ENCODE measurements around the gene SERTAD1. TPM values are rescaled to one million over a fixed set of nuclear protein-coding genes. Genes with fewer than 3 reads are reported as not detected.
A peak's percentile ranks its signal among the peaks of the same experiment; 100 is the strongest.

Gene SERTAD1
- total and polyA plus RNA-seq, 2 donors (not counting 1 experiment from before 2014, with no cell fraction given): 11.9 to 59.4 TPM

DNA sequence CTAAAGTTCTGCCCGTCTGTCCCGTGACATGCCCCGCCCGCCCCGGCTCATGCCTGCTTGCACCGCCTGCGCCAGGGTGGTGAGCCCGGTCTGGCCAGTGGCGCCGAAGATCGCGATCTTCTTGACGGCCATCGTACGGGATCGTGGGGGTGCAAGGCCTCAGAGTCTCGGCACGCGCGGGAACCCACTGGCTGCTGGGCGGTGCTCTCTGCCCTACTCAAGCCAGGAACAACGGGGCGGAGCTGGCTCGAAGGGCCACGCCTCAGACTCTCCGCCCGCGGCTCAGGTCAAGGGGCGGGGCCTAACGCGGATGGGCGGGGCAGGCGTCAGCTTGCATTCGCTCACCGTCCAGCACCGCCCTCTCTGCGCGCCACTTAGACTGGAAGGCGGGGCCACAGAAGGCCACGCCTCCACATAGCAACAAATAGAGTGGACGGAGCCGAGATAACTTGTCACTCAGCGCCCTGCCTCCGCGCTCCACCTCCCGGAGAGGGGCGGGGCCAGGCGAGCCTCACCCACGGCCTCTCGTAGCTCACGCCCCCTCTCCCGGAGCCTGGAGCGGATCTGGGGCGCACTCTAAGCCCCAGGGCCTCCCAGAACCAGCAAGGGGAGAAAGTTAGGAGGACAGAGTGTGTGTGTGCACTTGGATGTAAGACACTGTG lies 39.9 kb upstream of the SERTAD1 start, which contains the start of gene BLVRB:
Gene BLVRB, minus strand, starts transcription at position 189 of the 662 bp plus-strand sequence. Its CDS starts 57 bp downstream, at position 132.
- H3K4me3 Mint-ChIP-seq: peak within 1 kb of the TSS; percentile 87
- peaks cover 12% of the 10 kb centered on the region for H3K27me3 Mint-ChIP-seq
- intact Hi-C loops (cut with micrococcal nuclease): loop anchor here (1.0 to 5.0 kb wide), 10 partner anchors 21 to 797 kb away; partner anchors contain the start of genes AKT2, C19orf47, HNRNPUL1 and PLD3
- ChIA-PET CTCF (interaction anchor here (0.6 to 6.7 kb wide), 9 partner anchors 16 to 326 kb away, joined by 3 to 86 read pairs (median 4); partner anchors contain the start of gene SERTAD1), POLR2A (interaction anchor here (0.5 to 2.2 kb wide), 6 partner anchors 22 to 179 kb away, joined by 3 to 12 read pairs (median 4); partner anchors contain the start of genes SERTAD1 and SERTAD3)
- no peaks in the 10 kb centered on the region for H3K9me3 Mint-ChIP-seq (ENCODE audit: insufficient read depth)
- Histone ChIP-seq H3K4me3 (ENCODE audit: control extremely low read depth in 1 of 5, extremely low read depth in 1 of 5, insufficient read depth in 1 of 5, low read depth in 2 of 5, low read length in 4 of 5) (peak within 1 kb of the TSS; percentile 1 to 70 (median 62)), H3K27me3 (replicated peaks in 1 of 4; ENCODE audit: control extremely low read depth in 1 of 4, control insufficient read depth in 3 of 4, insufficient read depth in 4 of 4, low read length in 3 of 4) (peaks cover 0 to 23% (median 3%) of the 10 kb centered on the region in 4 experiments), H3K36me3 (replicated peaks in 1 of 2; ENCODE audit: control extremely low read depth in 1 of 2, control insufficient read depth in 1 of 2, extremely low read depth in 1 of 2, insufficient read depth in 2 of 2, low read length in 1 of 2) (no peaks in the 10 kb centered on the region), H3K9ac (ENCODE audit: low read length) (peak within 1 kb of the TSS; percentile 66), H3K4me1 (ENCODE audit: control insufficient read depth in 2 of 2, insufficient read depth in 2 of 2, low read length in 2 of 2) (peaks cover 30 to 44% of the 10 kb centered on the region in 2 donors), H2AFZ (ENCODE audit: insufficient read depth, low read depth, low read length, poor library complexity, severe bottlenecking) (peak within 1 kb of the TSS; percentile 77), H3K79me2 (ENCODE audit: control insufficient read depth, insufficient read depth, low read length) (no peaks in the 10 kb centered on the region), H3K9me3 (ENCODE audit: control extremely low read depth in 1 of 3, control insufficient read depth in 2 of 3, insufficient read depth in 1 of 3, low read length in 2 of 3) (peaks cover 0 to 14% (median 0%) of the 10 kb centered on the region in 3 donors), H4K20me1 (ENCODE audit: control insufficient read depth, insufficient read depth, low read length, poor library complexity, severe bottlenecking) (no peaks in the 10 kb centered on the region), H3K27ac (ENCODE audit: low read length in 2 of 2) (peak within 1 kb of the TSS; percentile 38 to 60), H3K4me2 (replicated peaks; ENCODE audit: low read depth, low read length, poor library complexity, severe bottlenecking) (peak within 1 kb of the TSS; percentile 80)
- peak; percentile 89 for ATAC-seq (ENCODE audit: low read depth)
- DNase-seq: peak; percentile 100
- H3K27ac Mint-ChIP-seq: peak within 1 kb of the TSS; percentile 66
- TF ChIP-seq, protein P1, sequence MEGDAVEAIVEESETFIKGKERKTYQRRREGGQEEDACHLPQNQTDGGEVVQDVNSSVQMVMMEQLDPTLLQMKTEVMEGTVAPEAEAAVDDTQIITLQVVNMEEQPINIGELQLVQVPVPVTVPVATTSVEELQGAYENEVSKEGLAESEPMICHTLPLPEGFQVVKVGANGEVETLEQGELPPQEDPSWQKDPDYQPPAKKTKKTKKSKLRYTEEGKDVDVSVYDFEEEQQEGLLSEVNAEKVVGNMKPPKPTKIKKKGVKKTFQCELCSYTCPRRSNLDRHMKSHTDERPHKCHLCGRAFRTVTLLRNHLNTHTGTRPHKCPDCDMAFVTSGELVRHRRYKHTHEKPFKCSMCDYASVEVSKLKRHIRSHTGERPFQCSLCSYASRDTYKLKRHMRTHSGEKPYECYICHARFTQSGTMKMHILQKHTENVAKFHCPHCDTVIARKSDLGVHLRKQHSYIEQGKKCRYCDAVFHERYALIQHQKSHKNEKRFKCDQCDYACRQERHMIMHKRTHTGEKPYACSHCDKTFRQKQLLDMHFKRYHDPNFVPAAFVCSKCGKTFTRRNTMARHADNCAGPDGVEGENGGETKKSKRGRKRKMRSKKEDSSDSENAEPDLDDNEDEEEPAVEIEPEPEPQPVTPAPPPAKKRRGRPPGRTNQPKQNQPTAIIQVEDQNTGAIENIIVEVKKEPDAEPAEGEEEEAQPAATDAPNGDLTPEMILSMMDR (IDR thresholded peaks at IDR 0.05): no peak
- no peak for TF ChIP-seq EZH2 (IDR thresholded peaks at IDR 0.05; ENCODE audit: borderline replicate concordance, insufficient read depth, low read depth, low read length, poor library complexity, severe bottlenecking)
- H3K4me1 Mint-ChIP-seq: peaks cover 44% of the 10 kb centered on the region
- under 1% methylated on average over 54 of the region's 54 CpGs for WGBS (ENCODE audit: insufficient coverage)
